Measurements from ENCODE around the gene ROR1.

- no peak for TF ChIP-seq TAF1 (IDR thresholded peaks at IDR 0.05; ENCODE audit: borderline replicate concordance, insufficient read depth, low read length)
- TF ChIP-seq POLR2AphosphoS5 (IDR thresholded peaks at IDR 0.05; ENCODE audit: low read depth, low read length): no peak
- no peak for TF ChIP-seq REST (IDR thresholded peaks at IDR 0.05; ENCODE audit: insufficient read depth in 1 of 2, low read depth in 2 of 2, low read length in 2 of 2)
- no peak for TF ChIP-seq SIN3A (IDR thresholded peaks at IDR 0.05; ENCODE audit: borderline replicate concordance, insufficient read depth, low read length)
- TF ChIP-seq FOXP2 (optimal IDR thresholded peaks at IDR 0.05; ENCODE audit: borderline replicate concordance, extremely low read depth, extremely low read length, insufficient read depth): no peak
Observed at GRCh38 chr1:63960326-63960725, 186.5 kb downstream of the ROR1 start.
